HepG2 (cell line): ENCODE data around the gene CIB2. TPM values are rescaled to one million over a fixed set of nuclear protein-coding genes. Genes with fewer than 3 reads are reported as not detected.

Experiments
- ADNP ChIP-seq: sonication (generic); formaldehyde crosslinking; IDR thresholded peaks from 2 replicates; pipeline ENCODE4 v1.4.0; 2020; ENCODE audit warnings: missing genetic modification reagents
- CBX2 ChIP-seq, 2 experiments: fragments of 200-600 bp in 1 of 2; sonication (generic); formaldehyde crosslinking in 1 of 2; IDR thresholded peaks; 2 replicates each; pipeline versions ENCODE4 v1.7.0 to v1.8.1; 2018 to 2022; ENCODE audit warnings: low read depth in 2 of 2, low read length in 1 of 2, mild to moderate bottlenecking in 1 of 2, missing genetic modification reagents in 1 of 2
- DPF2 ChIP-seq: sonication (generic); formaldehyde crosslinking; IDR thresholded peaks from 2 replicates; pipeline ENCODE4 v1.4.0; 2020; ENCODE audit warnings: mild to moderate bottlenecking, low read depth, missing genetic modification reagents, borderline replicate concordance
- ETV6 ChIP-seq: sonication (generic); formaldehyde crosslinking; conservative IDR thresholded peaks from 2 replicates; pipeline ENCODE4 v1.4.0; 2020; ENCODE audit warnings: missing genetic modification reagents
- GABPB1 ChIP-seq: IDR thresholded peaks from 2 replicates; pipeline ENCODE4 v1.6.1; 2016; ENCODE audit warnings: mild to moderate bottlenecking, missing genetic modification reagents, moderate library complexity, missing compliant biosample characterization
- GFI1 ChIP-seq: sonication (generic); formaldehyde crosslinking; IDR thresholded peaks from 2 replicates; pipeline ENCODE4 v1.5.0; 2020; ENCODE audit warnings: missing genetic modification reagents, mild to moderate bottlenecking, borderline replicate concordance
- HNRNPK ChIP-seq: fragments of 200-400 bp; formaldehyde crosslinking; IDR thresholded peaks from 2 replicates; pipeline ENCODE4 v1.6.1; 2018; ENCODE audit warnings: low read length, low read depth, moderate library complexity, mild to moderate bottlenecking; ENCODE audit not compliant: poor library complexity, severe bottlenecking
- MBNL3 ChIP-seq: fragments of 250-450 bp; sonication (Bioruptor Pico); conservative IDR thresholded peaks from 2 replicates; pipeline ENCODE4 v1.8.0; 2022; ENCODE audit warnings: mild to moderate bottlenecking, inconsistent platforms
- MTF1 ChIP-seq: sonication (generic); formaldehyde crosslinking; IDR thresholded peaks from 2 replicates; pipeline ENCODE4 v1.5.0; 2020; ENCODE audit warnings: missing genetic modification reagents
- NFRKB ChIP-seq: fragments of 450-650 bp; IDR thresholded peaks from 2 replicates; pipeline ENCODE4 v1.6.1; 2017
- NR2C2 ChIP-seq: sonication (generic); formaldehyde crosslinking; IDR thresholded peaks from 2 replicates; pipeline ENCODE4 v1.4.0; 2020; ENCODE audit warnings: missing genetic modification reagents, mild to moderate bottlenecking, moderate library complexity, borderline replicate concordance
- RFX5 ChIP-seq: IDR thresholded peaks from 2 replicates; pipeline ENCODE4 v1.6.1; 2011; ENCODE audit warnings: low read depth, low read length, improper control_type of control experiment
- SOX6 ChIP-seq, 2 experiments: fragments of 450-650 bp in 1 of 2; sonication (generic) in 1 of 2; formaldehyde crosslinking in 1 of 2; IDR thresholded peaks; 2 replicates each; pipeline versions ENCODE4 v1.4.0 to v1.6.1; 2017 to 2020; ENCODE audit warnings: antibody characterized with exemption in 1 of 2, mild to moderate bottlenecking in 1 of 2, missing genetic modification reagents in 1 of 2
- ZBTB7B ChIP-seq: sonication (generic); formaldehyde crosslinking; IDR thresholded peaks from 2 replicates; pipeline ENCODE4 v1.4.0; 2020; ENCODE audit warnings: missing genetic modification reagents
- ZFP91 ChIP-seq: sonication (generic); formaldehyde crosslinking; IDR thresholded peaks from 2 replicates; pipeline ENCODE4 v1.9.0; 2022; ENCODE audit warnings: missing genetic modification reagents, mild to moderate bottlenecking, borderline replicate concordance
- ZNF331 ChIP-seq: sonication (generic); formaldehyde crosslinking; IDR thresholded peaks from 2 replicates; pipeline ENCODE4 v1.4.0; 2020; ENCODE audit warnings: missing genetic modification reagents
- ZNF362 ChIP-seq: sonication (generic); formaldehyde crosslinking; IDR thresholded peaks from 2 replicates; pipeline ENCODE4 v1.4.0; 2020; ENCODE audit warnings: missing genetic modification reagents, mild to moderate bottlenecking, borderline replicate concordance
- ZNF749 ChIP-seq: sonication (generic); formaldehyde crosslinking; IDR thresholded peaks from 2 replicates; pipeline ENCODE4 v1.8.0; 2022; ENCODE audit warnings: mild to moderate bottlenecking, missing genetic modification reagents, moderate library complexity, borderline replicate concordance
- ZNF83 ChIP-seq: sonication (generic); formaldehyde crosslinking; IDR thresholded peaks from 2 replicates; pipeline ENCODE4 v1.4.0; 2020; ENCODE audit warnings: missing genetic modification reagents, mild to moderate bottlenecking, borderline replicate concordance
- polyA plus RNA-seq, 8 experiments: library from polyadenylated mRNA; depleted of rRNA in 3 of 8; stranded (reverse) in 7 of 8; unstranded in 1 of 8; fragments of >200 nt; fragmentation: Illumina TruSeq in 4 of 8; extraction: Trizol in 4 of 8; gene quantifications; 2 replicates each; pipeline versions ENCODE4 v1.2.1 to v1.2.3, GENCODE V29; 2011 to 2016; ENCODE audit warnings: low read depth in 4 of 8, missing spikeins in 1 of 8, mixed read lengths in 1 of 8; ENCODE audit not compliant: insufficient read depth in 1 of 8
- total RNA-seq, 5 experiments: library from RNA; depleted of rRNA; stranded (reverse); fragments of >200 nt; fragmentation: Illumina TruSeq; extraction: Trizol; gene quantifications; 2 replicates each; pipeline ENCODE4 v1.2.3, GENCODE V29; 2016; ENCODE audit warnings: low read depth in 1 of 5
- TF ChIP-seq, protein P1 (sequence below): sonication (generic); formaldehyde crosslinking; IDR thresholded peaks from 2 replicates; pipeline ENCODE4 v1.8.1; 2023; ENCODE audit warnings: mild to moderate bottlenecking, inconsistent platforms, moderate library complexity, missing genetic modification reagents, borderline replicate concordance
- TF ChIP-seq, protein P2 (sequence below): sonication (generic); formaldehyde crosslinking; conservative IDR thresholded peaks from 2 replicates; pipeline ENCODE4 v1.4.0; 2020; ENCODE audit warnings: missing genetic modification reagents

The CIB2 gene
- total and polyA plus RNA-seq, 2 of the 13 experiments (the other 11 are each of a cell fraction or from before 2014, with no cell fraction given): 1.4 to 1.5 TPM

DNA sequence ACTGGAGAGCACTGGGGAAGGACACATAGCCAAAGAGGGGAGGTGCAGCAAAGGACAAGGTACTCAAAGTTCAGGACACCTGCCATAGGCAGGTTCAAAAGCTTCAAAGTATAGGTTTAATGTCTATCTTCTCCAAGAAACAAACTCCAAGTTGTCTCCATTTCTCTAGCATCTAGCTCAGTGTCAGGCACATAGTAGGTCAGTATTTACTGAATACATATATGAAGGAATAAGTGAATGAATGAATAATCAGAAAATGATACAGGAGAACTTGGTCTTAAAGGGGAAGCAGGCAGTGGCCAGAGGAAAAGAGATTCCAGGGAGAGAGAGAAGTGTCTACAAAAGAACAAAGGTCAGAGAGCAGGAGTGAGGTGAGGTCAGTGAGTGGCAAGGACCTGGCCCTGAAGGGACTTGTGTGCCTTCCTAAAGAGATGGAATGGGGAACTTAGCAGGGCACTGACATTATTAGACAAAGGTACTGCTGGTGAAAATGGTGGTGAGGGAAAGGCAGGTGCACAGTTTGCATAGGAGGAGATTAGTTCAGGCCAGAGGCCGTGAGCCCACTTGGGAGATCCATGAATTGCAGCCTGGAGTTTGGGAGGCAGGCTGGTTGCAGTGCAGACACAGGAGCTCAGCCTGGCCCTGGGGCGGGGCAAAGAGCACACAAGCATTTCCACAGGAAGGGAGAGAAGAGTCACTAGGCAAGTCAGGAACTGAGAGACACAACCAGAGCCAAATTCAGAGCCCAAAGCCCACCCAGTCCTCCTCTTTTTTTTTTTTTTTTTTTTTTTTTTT lies 75.1 kb downstream of the CIB2 start (continued):
- TF ChIP-seq GABPB1 (CRISPR knock-in tag) (no peak), NFRKB (no peak), HNRNPK (no peak), ZBTB7B (CRISPR knock-in tag) (peak; percentile 56; the same call in 1 of the 2 replicates), DPF2 (no peak), GFI1 (no peak), RFX5 (no peak), ADNP (CRISPR knock-in tag) (no peak), ZNF331 (CRISPR knock-in tag) (no peak), ETV6 (CRISPR knock-in tag) (no peak), CBX2 (IDR thresholded peaks at IDR 0.05; ENCODE audit: low read depth, low read length) (no peak), CBX2 (CRISPR knock-in tag; IDR thresholded peaks at IDR 0.05; ENCODE audit: low read depth) (no peak), ZNF362 (no peak), ZNF83 (CRISPR knock-in tag) (no peak), NR2C2 (CRISPR knock-in tag) (peak; percentile 20; the same call in 1 of the 2 replicates), ZNF749 (no peak), SOX6 (IDR thresholded peaks at IDR 0.05) (no peak), SOX6 (CRISPR knock-in tag; IDR thresholded peaks at IDR 0.05) (peak; percentile 56), ZFP91 (CRISPR knock-in tag) (peak; percentile 64; the same call in 1 of the 2 replicates), MTF1 (no peak), MBNL3 (CRISPR knock-in tag) (no peak)
- TF ChIP-seq, protein P1, sequence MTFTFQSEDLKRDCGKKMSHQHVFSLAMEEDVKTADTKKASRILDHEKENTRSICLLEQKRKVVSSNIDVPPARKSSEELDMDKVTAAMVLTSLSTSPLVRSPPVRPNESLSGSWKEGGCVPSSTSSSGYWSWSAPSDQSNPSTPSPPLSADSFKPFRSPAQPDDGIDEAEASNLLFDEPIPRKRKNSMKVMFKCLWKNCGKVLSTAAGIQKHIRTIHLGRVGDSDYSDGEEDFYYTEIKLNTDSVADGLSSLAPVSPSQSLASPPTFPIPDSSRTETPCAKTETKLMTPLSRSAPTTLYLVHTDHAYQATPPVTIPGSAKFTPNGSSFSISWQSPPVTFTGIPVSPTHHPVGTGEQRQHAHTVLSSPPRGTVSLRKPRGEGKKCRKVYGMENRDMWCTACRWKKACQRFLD (CRISPR knock-in tag): no peak
- TF ChIP-seq, protein P2, sequence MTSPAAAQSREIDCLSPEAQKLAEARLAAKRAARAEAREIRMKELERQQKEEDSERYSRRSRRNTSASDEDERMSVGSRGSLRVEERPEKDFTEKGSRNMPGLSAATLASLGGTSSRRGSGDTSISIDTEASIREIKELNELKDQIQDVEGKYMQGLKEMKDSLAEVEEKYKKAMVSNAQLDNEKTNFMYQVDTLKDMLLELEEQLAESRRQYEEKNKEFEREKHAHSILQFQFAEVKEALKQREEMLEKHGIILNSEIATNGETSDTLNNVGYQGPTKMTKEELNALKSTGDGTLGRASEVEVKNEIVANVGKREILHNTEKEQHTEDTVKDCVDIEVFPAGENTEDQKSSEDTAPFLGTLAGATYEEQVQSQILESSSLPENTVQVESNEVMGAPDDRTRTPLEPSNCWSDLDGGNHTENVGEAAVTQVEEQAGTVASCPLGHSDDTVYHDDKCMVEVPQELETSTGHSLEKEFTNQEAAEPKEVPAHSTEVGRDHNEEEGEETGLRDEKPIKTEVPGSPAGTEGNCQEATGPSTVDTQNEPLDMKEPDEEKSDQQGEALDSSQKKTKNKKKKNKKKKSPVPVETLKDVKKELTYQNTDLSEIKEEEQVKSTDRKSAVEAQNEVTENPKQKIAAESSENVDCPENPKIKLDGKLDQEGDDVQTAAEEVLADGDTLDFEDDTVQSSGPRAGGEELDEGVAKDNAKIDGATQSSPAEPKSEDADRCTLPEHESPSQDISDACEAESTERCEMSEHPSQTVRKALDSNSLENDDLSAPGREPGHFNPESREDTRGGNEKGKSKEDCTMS: no peak
